H1 (cell line): ENCODE data around the gene TMEM168. TPM values are rescaled to one million over a fixed set of nuclear protein-coding genes. Genes with fewer than 3 reads are reported as not detected.

ENCODE experiments used
- CTCF ChIA-PET: fragments of 300-600 bp; sonication (Branson Sonifier 250); formaldehyde crosslinking; loops from one replicate; lab custom pipeline; 2021; ENCODE audit not compliant: partially characterized antibody; lab: Charles Lee
- POLR2A ChIA-PET: fragments of 300-600 bp; sonication (Branson Sonifier 250); formaldehyde crosslinking; loops from one replicate; lab custom pipeline; 2021; ENCODE audit warnings: inconsistent platforms; ENCODE audit not compliant: partially characterized antibody; lab: Charles Lee
- DNase-seq, 2 experiments: peaks; one replicate each; pipeline versions ENCODE4 v3.0.0 to v3.0.0-alpha.2; 2010 to 2022; ENCODE audit warnings: low spot score in 2 of 2, low read depth in 1 of 2, mixed read lengths in 1 of 2
- FAIRE-seq: peaks from 2 replicates; lab custom pipeline; 2011; peaks lifted over from hg19 to GRCh38; lab: Jason Lieb, UNC
- H2AFZ ChIP-seq: 2 replicates; pipeline ENCODE4 v1.8.1; 2012; ENCODE audit warnings: low read length, inconsistent platforms
- H2AK5ac ChIP-seq: 2 replicates; pipeline ENCODE4 v1.6.1; 2013; ENCODE audit warnings: low read depth, low read length
- H2BK120ac ChIP-seq: replicated peaks from 2 replicates; pipeline ENCODE3; 2013; ENCODE audit warnings: low read depth, low read length, inconsistent platforms
- H2BK12ac ChIP-seq: 2 replicates; pipeline ENCODE4 v1.6.1; 2013; ENCODE audit warnings: low read depth, low read length
- H2BK15ac ChIP-seq: 2 replicates; pipeline ENCODE4 v1.6.1; 2013; ENCODE audit warnings: low read length
- H2BK20ac ChIP-seq: 2 replicates; pipeline ENCODE4 v1.6.1; 2013; ENCODE audit warnings: low read length
- H2BK5ac ChIP-seq: 2 replicates; pipeline ENCODE4 v1.6.1; 2013; ENCODE audit warnings: low read depth, low read length
- H3K14ac ChIP-seq: 2 replicates; pipeline ENCODE4 v1.6.1; 2013; ENCODE audit warnings: inconsistent platforms; ENCODE audit not compliant: insufficient read length
- H3K18ac ChIP-seq: 2 replicates; pipeline ENCODE4 v1.6.1; 2013; ENCODE audit warnings: low read length; ENCODE audit errors: extremely low read depth
- H3K23ac ChIP-seq: 2 replicates; pipeline ENCODE4 v1.6.1; 2013; ENCODE audit warnings: inconsistent platforms; ENCODE audit not compliant: insufficient read length
- H3K23me2 ChIP-seq: 2 replicates; pipeline ENCODE4 v1.6.1; 2013; ENCODE audit warnings: low read depth, low read length
- H3K27ac ChIP-seq: 2 replicates; pipeline ENCODE4 v1.6.1; 2011; ENCODE audit warnings: low read depth, low read length, inconsistent platforms
- H3K27me3 ChIP-seq, 4 experiments: replicated peaks in 1 of 4; 1 replicate in 1 of 4; 2 replicates in 3 of 4; pipeline versions ENCODE4 v1.6.1 to v1.8.1; 2011 to 2013; ENCODE audit warnings: low read length in 3 of 4, mild to moderate bottlenecking in 3 of 4, inconsistent platforms in 2 of 4, mixed read lengths in 2 of 4, moderate library complexity in 1 of 4; ENCODE audit not compliant: control insufficient read depth in 3 of 4, insufficient read depth in 3 of 4; ENCODE audit errors: extremely low read depth in 1 of 4
- H3K36me3 ChIP-seq, 4 experiments: 2 replicates each; pipeline versions ENCODE4 v1.6.1 to v1.8.1; 2011 to 2013; ENCODE audit warnings: mild to moderate bottlenecking in 4 of 4, low read length in 3 of 4, moderate library complexity in 2 of 4, control low read depth in 1 of 4, inconsistent platforms in 1 of 4; ENCODE audit not compliant: insufficient read depth in 4 of 4, control insufficient read depth in 2 of 4
- H3K4ac ChIP-seq: replicated peaks from 2 replicates; pipeline ENCODE3; 2013; ENCODE audit warnings: low read length, low read depth, mixed read lengths, inconsistent platforms; ENCODE audit not compliant: insufficient read length
- H3K4me1 ChIP-seq, 4 experiments: replicated peaks in 1 of 4; 1 replicate in 1 of 4; 2 replicates in 3 of 4; pipeline versions ENCODE4 v1.6.1 to v1.8.1; 2011 to 2013; ENCODE audit warnings: low read length in 3 of 4, inconsistent platforms in 2 of 4, mixed read lengths in 1 of 4; ENCODE audit not compliant: insufficient read depth in 4 of 4, control insufficient read depth in 3 of 4
- H3K4me2 ChIP-seq, 2 experiments: 2 replicates each; pipeline versions ENCODE4 v1.6.1 to v1.8.1; 2011 to 2013; ENCODE audit warnings: low read depth in 2 of 2, low read length in 2 of 2, control low read depth in 1 of 2, inconsistent platforms in 1 of 2, mild to moderate bottlenecking in 1 of 2; ENCODE audit not compliant: insufficient read depth in 1 of 2
- H3K4me3 ChIP-seq, 4 experiments: fragments of 200-600, 300-600 bp in 1 of 4; sonication (generic), shearing (Covaris generic), sonication (Bioruptor Twin) in 1 of 4; 2 replicates each; pipeline versions ENCODE4 v1.5.1 to v1.8.1; 2011 to 2016; ENCODE audit warnings: low read length in 4 of 4, low read depth in 3 of 4, control low read depth in 2 of 4, inconsistent platforms in 2 of 4, mild to moderate bottlenecking in 2 of 4, mixed read lengths in 1 of 4, moderate library complexity in 1 of 4; ENCODE audit not compliant: insufficient read depth in 2 of 4; ENCODE audit errors: extremely low read depth in 1 of 4
- H3K56ac ChIP-seq: replicated peaks from 2 replicates; pipeline ENCODE3; 2013; ENCODE audit warnings: low read depth, mild to moderate bottlenecking, mixed read lengths, low read length, inconsistent platforms; ENCODE audit not compliant: insufficient read length
- H3K79me1 ChIP-seq: 2 replicates; pipeline ENCODE4 v1.6.1; 2013; ENCODE audit warnings: low read depth, low read length, control low read depth
- H3K79me2 ChIP-seq, 2 experiments: 2 replicates each; pipeline versions ENCODE4 v1.6.1 to v1.8.1; 2012 to 2013; ENCODE audit warnings: low read length in 2 of 2, mild to moderate bottlenecking in 2 of 2, inconsistent platforms in 1 of 2; ENCODE audit not compliant: insufficient read depth in 2 of 2, control insufficient read depth in 1 of 2
- H3K9ac ChIP-seq, 4 experiments: replicated peaks in 1 of 4; 1 replicate in 1 of 4; 2 replicates in 3 of 4; pipeline versions ENCODE4 v1.6.1 to v1.8.1; 2011 to 2013; ENCODE audit warnings: low read depth in 3 of 4, low read length in 3 of 4, control low read depth in 2 of 4, mild to moderate bottlenecking in 2 of 4, moderate library complexity in 2 of 4, inconsistent platforms in 1 of 4; ENCODE audit errors: extremely low read depth in 1 of 4
- H3K9me3 ChIP-seq, 2 experiments: 2 replicates each; pipeline versions ENCODE4 v1.6.1 to v1.8.1; 2012 to 2013; ENCODE audit warnings: mild to moderate bottlenecking in 2 of 2, moderate library complexity in 2 of 2, control low read depth in 1 of 2, inconsistent platforms in 1 of 2, low read depth in 1 of 2, low read length in 1 of 2, mixed read lengths in 1 of 2; ENCODE audit not compliant: insufficient read depth in 2 of 2
- H4K20me1 ChIP-seq, 2 experiments: replicated peaks in 1 of 2; 2 replicates each; pipeline versions ENCODE3 to v1.8.1; 2011 to 2013; ENCODE audit warnings: inconsistent platforms in 2 of 2, low read length in 2 of 2, mild to moderate bottlenecking in 1 of 2; ENCODE audit not compliant: insufficient read depth in 2 of 2, control insufficient read depth in 1 of 2
- H4K5ac ChIP-seq: 2 replicates; pipeline ENCODE4 v1.6.1; 2013; ENCODE audit warnings: low read length, low read depth, mixed read lengths, inconsistent platforms; ENCODE audit not compliant: insufficient read length
- H4K8ac ChIP-seq: 2 replicates; pipeline ENCODE4 v1.8.0; 2013; ENCODE audit warnings: mild to moderate bottlenecking, moderate library complexity, low read length, inconsistent platforms; ENCODE audit not compliant: insufficient read depth; ENCODE audit errors: extremely low read depth
- H4K91ac ChIP-seq: replicated peaks from 2 replicates; pipeline ENCODE3; 2013; ENCODE audit warnings: low read length, mixed read lengths, inconsistent platforms; ENCODE audit not compliant: insufficient read length
- ATF2 ChIP-seq: IDR thresholded peaks from 2 replicates; pipeline ENCODE4 v1.6.1; 2012; ENCODE audit warnings: low read length, inconsistent platforms
- BRCA1 ChIP-seq: IDR thresholded peaks from 2 replicates; pipeline ENCODE4 v1.6.1; 2012; ENCODE audit warnings: low read depth, low read length, improper control_type of control experiment
- CBX8 ChIP-seq: fragments of 300-800, 300-1000 bp; sonication (generic); IDR thresholded peaks from 2 replicates; pipeline ENCODE4 v1.7.1; 2016; ENCODE audit warnings: low read depth, low read length, borderline replicate concordance
- CEBPB ChIP-seq: IDR thresholded peaks from 2 replicates; pipeline ENCODE4 v1.6.1; 2012; ENCODE audit warnings: low read depth, low read length
- CHD2 ChIP-seq: IDR thresholded peaks from 2 replicates; pipeline ENCODE4 v1.6.1; 2012; ENCODE audit warnings: low read length, improper control_type of control experiment
- E2F6 ChIP-seq: IDR thresholded peaks from 2 replicates; pipeline ENCODE4 v1.6.1; 2012; ENCODE audit warnings: inconsistent platforms
- EZH2 ChIP-seq: fragments of 200-600 bp; sonication (generic); IDR thresholded peaks from 2 replicates; pipeline ENCODE4 v1.7.1; 2012; ENCODE audit warnings: low read depth, mild to moderate bottlenecking, moderate library complexity, low read length, inconsistent platforms; ENCODE audit not compliant: severe bottlenecking
- PHF8 ChIP-seq: fragments of 200-600 bp; sonication (generic); conservative IDR thresholded peaks from 2 replicates; pipeline ENCODE4 v1.7.1; 2012; ENCODE audit warnings: low read depth, mild to moderate bottlenecking, inconsistent platforms, low read length, moderate library complexity
- SIRT6 ChIP-seq: IDR thresholded peaks from one replicate; pipeline ENCODE4 v1.7.1; 2012; ENCODE audit warnings: low read length, inconsistent platforms
- SRF ChIP-seq: IDR thresholded peaks from 2 replicates; pipeline ENCODE4 v1.6.1; 2011; ENCODE audit warnings: mild to moderate bottlenecking, low read depth, low read length, moderate library complexity
- ZNF274 ChIP-seq: IDR thresholded peaks from 2 replicates; pipeline ENCODE4 v1.7.0; 2012; ENCODE audit warnings: low read length, borderline replicate concordance; ENCODE audit errors: extremely low read depth
- WGBS, 2 experiments: shearing (Covaris generic) in 1 of 2; methylation state at CpG; one replicate each; pipeline versions ENCODE4 v1.1.6 to v1.1.7; 2013 to 2015; ENCODE audit warnings: low lambda C conversion rate in 2 of 2, mixed read lengths in 2 of 2, inconsistent platforms in 1 of 2, low coverage in 1 of 2, missing lambda C conversion rate in 1 of 2; ENCODE audit not compliant: insufficient replicate concordance in 2 of 2, insufficient coverage in 1 of 2, insufficient read length in 1 of 2; ENCODE audit errors: extremely low coverage in 1 of 2, missing lambda C conversion rate in 1 of 2; 5-methylcytosine and 5-hydroxymethylcytosine counted together
- polyA plus RNA-seq, 7 experiments: library from polyadenylated mRNA; depleted of rRNA in 3 of 7; stranded (reverse) in 5 of 7; unstranded in 2 of 7; fragments of >200 nt in 5 of 7; fragments of 200-250 nt in 2 of 7; gene quantifications; 1 replicate in 5 of 7; 2 replicates in 1 of 7; 4 replicates in 1 of 7; pipeline versions ENCODE4 v1.2.1 to v1.2.3, GENCODE V29; 2011 to 2013; ENCODE audit warnings: missing spikeins in 2 of 7, mixed read lengths in 2 of 7
- total RNA-seq: library from RNA; stranded (reverse); fragmentation: NEBNext Ultra II Directional; extraction: Animal tissue kit (Norgen Biotek cat#: 25700); gene quantifications from 2 replicates; pipeline ENCODE4 v1.2.1, GENCODE V29; 2021

TMEM168 gene
- total and polyA plus RNA-seq, 2 of the 8 experiments (the other 6 are each of a cell fraction or from before 2014, with no cell fraction given) = 8.9 to 11.1 TPM

- no peak overlapping the region for H4K91ac ChIP-seq
- peaks cover 0 to 21% (median 8%) of the 10 kb centered on the region in 4 experiments; a peak in 3 of 8 replicates for H3K36me3 ChIP-seq
- no peak overlapping the region for H2AK5ac ChIP-seq
- no peak overlapping the region for H3K56ac ChIP-seq
- peaks cover 0 to 2% of the 10 kb centered on the region in 2 experiments; a peak in 1 of 4 replicates for H3K9me3 ChIP-seq
- H2AFZ ChIP-seq = no peak overlapping the region
- WGBS, 2 experiments = 92% methylated on average over 1 of the region's 1 CpG; no CpG with 5 or more reads in 1 of the 2 experiments
- no peak overlapping the region for H3K23ac ChIP-seq
- H2BK20ac ChIP-seq = no peak overlapping the region
- no peak overlapping the region for H3K18ac ChIP-seq
- H3K79me2 ChIP-seq = no peaks in the 10 kb centered on the region
- no peak overlapping the region for H3K27ac ChIP-seq
- H2BK120ac ChIP-seq = no peak overlapping the region
- no peak overlapping the region for H3K9ac ChIP-seq
- ChIA-PET CTCF (interaction anchor here (0.7 kb wide), 1 partner anchor 41 kb away, joined by 3 read pairs; no protein-coding TSS in a partner anchor), POLR2A (no interaction called here)
- H2BK12ac ChIP-seq = no peak overlapping the region
- FAIRE-seq (no peak), DNase-seq (no peak)
- H4K8ac ChIP-seq = no peak overlapping the region
- no peak overlapping the region for H3K4me3 ChIP-seq
- H3K23me2 ChIP-seq = no peaks in the 10 kb centered on the region
- no peaks in the 10 kb centered on the region for H4K20me1 ChIP-seq
- H3K4me1 ChIP-seq = no peaks in the 10 kb centered on the region
- H3K4me2 ChIP-seq = no peak overlapping the region
- H3K27me3 ChIP-seq = no peaks in the 10 kb centered on the region
- no peak overlapping the region for H3K4ac ChIP-seq
- H4K5ac ChIP-seq = no peak overlapping the region
- H3K14ac ChIP-seq = no peak overlapping the region
- H2BK15ac ChIP-seq = no peak overlapping the region
- H2BK5ac ChIP-seq = no peak overlapping the region
- H3K79me1 ChIP-seq = no peaks in the 10 kb centered on the region
- TF ChIP-seq CEBPB (no peak), SIRT6 (no peak), BRCA1 (no peak), ZNF274 (no peak), CBX8 (no peak), E2F6 (no peak), SRF (no peak), EZH2 (no peak), PHF8 (no peak), CHD2 (no peak), ATF2 (no peak)
Observed at GRCh38 chr7:112828696-112829095, 38.5 kb upstream of the TMEM168 start.
